BJ (cell line): ENCODE measurements around the gene SLIT2. TPM values are rescaled to one million over a fixed set of nuclear protein-coding genes. Genes with fewer than 3 reads are reported as not detected.

Experiments used
- CTCF ChIA-PET: fragments of 350-600 bp; formaldehyde crosslinking; extraction: SDS; loops from one replicate; lab custom pipeline; 2021; ENCODE audit warnings: antibody characterized with exemption, inconsistent platforms; lab: Yijun Ruan, JAX
- POLR2A ChIA-PET: fragments of 300-600 bp; sonication (Branson Sonifier 250); formaldehyde crosslinking; extraction: SDS; loops from one replicate; lab custom pipeline; 2021; ENCODE audit warnings: antibody characterized with exemption; lab: Charles Lee
- DNase-seq: peaks from one replicate; pipeline ENCODE4 v3.0.0-alpha.2; 2011; ENCODE audit warnings: low read depth
- H3K27me3 ChIP-seq: 2 replicates; pipeline ENCODE4 v1.6.0; 2011; ENCODE audit warnings: low read length; ENCODE audit not compliant: control insufficient read depth, insufficient read depth
- H3K36me3 ChIP-seq: 2 replicates; pipeline ENCODE4 v1.5.1; 2011; ENCODE audit warnings: low read length; ENCODE audit not compliant: control insufficient read depth, insufficient read depth
- H3K4me3 ChIP-seq: 2 replicates; pipeline ENCODE4 v1.5.1; 2011; ENCODE audit warnings: low read depth, mild to moderate bottlenecking, control low read depth, low read length
- CTCF ChIP-seq: IDR thresholded peaks from 2 replicates; pipeline ENCODE4 v1.5.1; 2011; ENCODE audit warnings: low read depth, mild to moderate bottlenecking, control low read depth, inconsistent platforms, low read length, moderate library complexity; ENCODE audit not compliant: insufficient read depth
- polyA plus RNA-seq: library from polyadenylated mRNA; depleted of rRNA; stranded (reverse); fragments of >200 nt; gene quantifications from 2 replicates; pipeline ENCODE4 v1.2.3, GENCODE V29; 2011

SLIT2 gene
- polyA plus RNA-seq, 1 experiment: 33.2 TPM

- POLR2A ChIA-PET: no interaction called here
- no peak for TF ChIP-seq CTCF
- 0 out of 2 replicates have a peak, but pooled peaks cover 2% of the 10 kb centered on the region for H3K36me3 ChIP-seq
- CTCF ChIA-PET: interaction anchor here (0.6 to 0.9 kb wide), 2 partner anchors 9 to 29 kb away, joined by 3 to 4 read pairs; no protein-coding TSS in a partner anchor
- no peaks in the 10 kb centered on the region for H3K27me3 ChIP-seq
- DNase-seq: no peak
- H3K4me3 ChIP-seq: no peak overlapping the region
These were observed 49.5 kb downstream of the SLIT2 start for GRCh38 chr4:20301161-20301560.
